Measurements from ENCODE around the gene CDK1.

GRCh38 chr10:60767424-60767823 lies 10.9 kb upstream of the CDK1 start:
- TF ChIP-seq CTCF (conservative IDR thresholded peaks at IDR 0.05; ENCODE audit: low read length) (no peak), EZH2phosphoT487 (IDR thresholded peaks at IDR 0.05; ENCODE audit: borderline replicate concordance, low read depth, low read length) (no peak)

Measured in OCI-LY7 (cell line).